ENCODE results near the gene TDP1.
"Not testable (repeated sequence)": the region's sequence is repeated elsewhere in the genome, so short reads cannot be mapped to it uniquely, and the experiment has no call there.

Gene TDP1

GRCh38 chr14:89992273-89992672 is 36.5 kb downstream of the TDP1 start:
- DNase-seq: no peak

DNA sequence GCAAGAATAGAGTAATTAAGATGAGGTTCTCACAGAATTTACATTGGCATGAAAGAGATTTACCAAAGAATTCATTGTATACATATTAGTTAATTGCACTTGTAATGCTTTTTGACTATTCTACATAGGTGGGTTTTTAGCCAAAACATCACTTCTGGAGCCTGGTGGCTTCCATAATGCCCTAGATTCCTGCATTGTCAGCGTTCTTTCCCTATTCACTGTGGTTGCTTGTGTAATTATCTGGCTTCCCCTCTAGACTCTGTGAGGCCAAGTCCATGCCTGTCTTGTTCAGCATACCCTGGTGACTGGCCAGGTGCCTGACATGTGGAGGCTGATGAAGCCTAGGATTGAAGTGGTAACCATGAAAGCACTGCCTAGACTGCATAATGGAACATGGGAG is 41.2 kb downstream of the TDP1 start:
- no peak for DNase-seq

DNA sequence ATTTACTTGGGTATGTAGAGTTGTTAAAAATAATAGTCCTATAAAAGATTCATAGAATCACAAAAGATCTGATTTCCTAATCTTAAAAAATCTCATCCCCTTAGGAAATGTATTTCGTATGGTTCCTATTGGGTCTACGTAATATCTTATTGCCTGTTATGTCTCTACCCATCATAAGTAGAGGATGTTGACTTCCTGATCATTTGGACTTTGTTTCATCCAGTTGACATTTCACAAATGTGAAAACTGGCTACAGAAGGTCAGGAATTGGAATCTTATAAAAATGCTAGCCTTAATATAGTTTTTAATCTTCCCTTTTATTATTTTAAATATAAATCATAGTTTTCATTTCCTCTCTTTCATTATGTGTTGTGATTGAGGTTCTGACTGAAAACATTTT is 45.2 kb downstream of the TDP1 start:
- no peak for DNase-seq

DNA sequence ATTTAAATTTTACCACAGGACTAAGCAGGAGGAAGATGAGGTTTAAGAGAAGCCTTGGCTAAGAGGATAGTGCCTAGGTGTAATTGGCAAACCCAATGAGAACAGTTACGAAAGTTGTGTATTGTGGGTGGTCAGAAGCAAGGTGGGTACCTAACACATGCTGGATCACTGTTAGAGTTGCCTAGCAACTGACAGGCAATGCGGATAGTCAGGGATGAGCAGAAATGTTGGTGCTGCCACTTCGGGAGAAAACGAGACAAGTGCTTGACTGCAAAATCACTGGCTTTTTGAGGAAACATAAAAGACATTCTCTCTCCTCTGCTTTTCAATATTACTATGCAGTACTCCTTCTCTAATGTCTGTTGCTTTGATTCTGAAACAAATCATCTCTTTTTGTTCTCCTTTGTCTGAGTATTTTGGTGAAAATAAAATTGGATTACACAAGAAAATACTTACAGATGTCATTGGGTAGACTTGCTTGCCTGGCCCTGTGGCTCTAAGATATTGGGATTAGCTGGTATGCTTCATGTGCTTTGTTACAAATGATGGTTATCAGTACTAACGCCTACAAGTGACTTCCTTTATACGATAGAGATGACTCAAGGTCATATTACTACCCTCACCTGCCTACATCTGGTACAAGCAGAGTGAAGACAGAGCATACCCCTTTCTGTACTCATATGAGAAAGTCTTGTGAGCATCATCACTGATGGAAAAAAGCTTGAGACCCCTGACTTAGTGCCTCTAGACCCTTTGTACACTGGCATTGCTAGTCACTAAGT is 48.0 kb downstream of the TDP1 start:
- DNase-seq: no peak

- DNase-seq: no peak
These were observed 49.7 kb downstream of the TDP1 start for GRCh38 chr14:90005441-90005840.

GRCh38 chr14:90005939-90006530 is 50.3 kb downstream of the TDP1 start:
- DNase-seq: no peak

- DNase-seq: no peak
These were observed 61.6 kb downstream of the TDP1 start for GRCh38 chr14:90017371-90017770.

- peak; percentile 5 for DNase-seq
These were observed 64.2 kb downstream of the TDP1 start for GRCh38 chr14:90019824-90020523.

DNA sequence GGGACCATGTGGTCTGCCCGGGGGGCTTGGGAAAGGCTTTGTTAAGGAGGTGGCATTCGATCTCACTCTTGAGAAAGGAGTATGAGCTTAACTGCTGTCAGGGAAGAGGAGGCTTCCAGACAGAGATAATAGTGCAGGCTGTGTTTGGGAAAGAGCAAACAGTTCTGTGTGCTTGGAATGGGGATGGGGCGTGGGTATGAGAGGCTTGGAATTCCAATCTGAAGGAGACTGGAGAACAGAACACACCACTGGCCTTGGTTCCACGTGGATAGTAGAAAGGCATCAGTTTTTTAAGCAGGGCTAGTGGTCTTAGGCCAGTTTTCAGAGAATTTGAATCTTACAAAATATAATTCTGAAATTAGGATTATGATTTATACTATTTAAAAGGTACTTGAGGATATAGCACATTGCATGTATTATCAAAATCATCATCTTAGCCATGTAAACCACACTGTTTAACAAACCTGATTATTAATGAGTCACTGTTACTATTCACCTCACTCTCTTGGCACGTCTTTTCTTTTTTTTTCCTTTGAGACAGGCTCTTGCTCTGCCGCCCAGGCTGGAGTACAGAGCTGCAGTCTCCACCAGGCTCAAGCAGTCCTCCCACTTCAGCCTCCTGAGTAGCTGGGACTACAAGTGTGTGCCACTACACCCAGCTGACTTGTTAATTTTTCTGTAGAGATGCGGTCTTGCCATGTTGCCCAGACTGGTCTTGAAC is 67.6 kb downstream of the TDP1 start:
- DNase-seq: no peak

DNA sequence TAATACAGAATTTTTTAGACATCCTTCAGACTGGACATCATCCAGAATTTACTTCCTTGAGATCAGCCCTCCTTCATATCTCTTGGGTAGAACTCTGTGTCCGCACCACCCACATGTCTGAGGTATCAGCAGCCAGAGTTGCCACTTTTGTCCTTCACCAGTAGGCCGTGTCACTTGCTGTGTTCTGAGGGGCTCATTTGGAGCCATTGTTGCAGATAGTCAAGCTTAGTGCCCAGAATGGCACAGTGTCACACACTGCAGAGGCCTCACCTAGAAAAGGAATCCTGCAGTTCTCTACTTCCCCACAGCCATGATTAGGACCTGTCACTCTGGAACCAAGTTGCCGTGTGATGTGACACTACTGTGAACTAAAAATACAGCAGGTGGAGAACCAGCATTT is 69.2 kb downstream of the TDP1 start:
- DNase-seq: no peak

- DNase-seq: not testable (repeated sequence)
These were observed 70.9 kb downstream of the TDP1 start for GRCh38 chr14:90026608-90027007.

GRCh38 chr14:90027842-90028241 is 72.1 kb downstream of the TDP1 start:
- no peak for DNase-seq

DNA sequence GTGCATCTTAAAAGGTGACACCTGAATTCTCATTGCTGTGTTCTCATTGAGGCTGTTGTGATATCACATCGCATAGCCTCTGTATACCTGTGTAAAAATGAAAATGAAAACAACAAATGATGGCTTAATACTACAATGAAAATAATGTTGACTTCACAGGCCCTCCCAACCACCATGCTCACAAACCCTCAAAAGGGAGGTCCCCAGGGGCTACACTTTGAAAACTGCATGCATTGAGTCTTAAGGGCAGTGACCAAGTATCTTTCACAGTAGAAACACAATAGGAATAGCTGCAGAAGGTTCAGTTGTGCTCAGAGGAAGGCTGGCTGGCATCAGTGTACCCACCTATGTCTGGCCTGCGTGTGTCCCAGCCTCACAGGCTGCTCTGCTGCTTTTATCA is 78.4 kb downstream of the TDP1 start:
- no peak for DNase-seq

DNA sequence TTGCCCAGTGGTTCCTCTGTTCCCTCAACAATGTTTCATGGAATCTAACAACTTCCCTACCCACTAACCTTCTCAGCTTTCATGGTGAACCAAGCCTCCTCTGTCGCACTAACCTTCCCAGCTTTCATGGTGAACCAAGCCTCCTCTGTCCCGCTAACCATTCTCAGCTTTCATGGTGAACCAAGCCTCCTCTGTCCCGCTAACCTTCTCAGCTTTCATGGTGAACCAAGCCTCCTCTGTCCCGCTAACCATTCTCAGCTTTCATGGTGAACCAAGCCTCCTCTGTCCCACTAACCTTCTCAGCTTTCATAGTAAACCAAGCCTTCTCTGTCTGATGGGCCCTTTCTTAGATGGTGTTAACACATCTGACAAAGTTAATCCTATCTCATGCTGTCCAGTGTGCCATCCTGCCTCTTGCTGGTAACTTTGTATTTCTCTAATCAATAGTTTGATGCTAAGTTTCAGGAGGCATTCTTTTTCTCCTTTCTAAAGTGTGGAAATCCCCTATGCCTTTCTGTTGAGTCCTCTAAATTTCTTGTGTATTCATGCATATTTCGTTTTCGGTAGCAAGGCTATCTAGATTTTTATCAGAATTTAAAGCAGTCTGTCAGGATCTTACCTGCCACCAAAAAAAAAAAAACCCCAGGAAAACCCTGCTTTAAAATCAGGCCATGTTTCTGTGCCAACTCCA is 79.3 kb downstream of the TDP1 start:
- DNase-seq: no peak

GRCh38 chr14:90039253-90040010 is 83.7 kb downstream of the TDP1 start:
- no peak for DNase-seq

GRCh38 chr14:90040411-90040810 is 84.7 kb downstream of the TDP1 start:
- no peak for DNase-seq

DNA sequence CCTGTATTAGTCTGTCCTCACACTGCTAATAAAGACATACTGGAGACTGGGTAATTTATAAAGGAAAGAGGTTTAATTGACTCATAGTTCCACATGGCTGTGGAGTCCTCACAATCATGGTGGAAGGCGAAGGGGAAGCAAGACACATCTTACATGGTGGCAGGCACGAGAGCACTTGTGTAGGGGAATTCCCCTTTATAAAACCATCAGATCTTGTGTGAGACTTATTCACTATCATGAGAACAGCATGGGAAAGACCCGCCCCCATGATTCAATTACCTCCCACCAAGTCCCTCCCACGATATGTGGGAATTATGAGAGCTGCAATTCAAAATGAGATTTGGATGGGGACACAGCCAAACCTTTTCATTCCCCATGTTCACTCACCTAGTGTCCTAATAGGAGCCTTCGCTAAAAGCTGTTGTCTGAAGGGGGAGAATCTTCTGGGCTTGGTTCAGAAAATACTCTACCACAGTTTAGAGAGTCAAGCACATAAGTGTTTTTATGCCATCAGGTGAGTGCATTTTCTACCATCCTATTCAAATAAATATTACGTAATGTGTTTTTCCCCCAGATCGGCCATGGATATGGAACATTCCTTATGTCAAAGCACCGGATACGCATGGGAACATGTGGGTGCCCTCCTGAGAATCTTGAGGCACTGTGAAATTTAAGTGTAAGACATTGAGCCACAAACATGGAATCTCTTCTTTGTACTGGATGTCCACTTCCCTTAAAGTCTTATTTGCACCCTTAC is 86.9 kb downstream of the TDP1 start:
- DNase-seq: no peak

- DNase-seq: no peak
These were observed 89.9 kb downstream of the TDP1 start for GRCh38 chr14:90045616-90046015.

DNA sequence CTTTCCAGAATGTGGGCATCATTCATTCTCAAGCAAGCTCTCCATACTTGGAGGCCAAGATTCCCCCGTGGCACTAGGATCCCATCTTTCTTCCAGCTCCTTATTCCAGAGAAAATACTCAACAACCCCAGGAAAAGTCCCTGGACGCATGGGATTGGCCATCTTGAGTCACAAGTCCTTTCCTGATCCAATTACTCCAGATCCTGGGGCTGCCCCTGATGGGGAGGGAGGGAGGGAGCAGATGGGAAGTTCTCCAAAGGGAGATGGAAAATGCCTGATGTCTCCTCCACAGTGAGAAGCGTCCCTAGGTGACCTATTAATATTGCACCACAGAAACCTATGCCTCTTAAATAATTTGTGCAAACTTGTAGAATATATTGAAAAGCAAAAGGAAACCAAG is 93.7 kb downstream of the TDP1 start:
- no peak for DNase-seq

- DNase-seq: no peak
These were observed 94.5 kb downstream of the TDP1 start for GRCh38 chr14:90050271-90050670.

DNA sequence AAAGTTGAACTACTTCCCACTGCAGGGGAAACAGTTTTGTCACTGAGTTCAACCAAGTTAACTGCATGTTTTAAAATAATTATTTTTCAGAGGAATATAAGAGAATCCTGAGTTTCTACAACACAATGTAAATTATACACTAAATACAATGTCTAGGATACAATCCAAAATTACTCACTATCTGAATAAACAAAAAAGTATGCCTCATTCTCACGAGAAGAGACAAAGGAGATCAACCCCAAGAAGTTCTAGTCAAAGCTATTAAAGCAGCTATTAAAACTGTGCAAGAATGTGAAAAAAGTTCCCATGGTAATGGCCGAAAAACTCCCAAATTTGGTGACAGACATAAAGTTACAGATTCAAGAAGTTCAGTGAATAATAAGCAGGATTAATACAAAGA is 97.3 kb downstream of the TDP1 start:
- DNase-seq: peak; percentile 22

Data from HCEC 1CT (cell line).